Activated CD4-positive, alpha-beta T cell treated with anti-CD3 and anti-CD28 coated beads for 4 hours (primary cell): ENCODE data around the gene CMYA5.

Experiments
- DNase-seq, 2 donors: peaks; one replicate each; pipeline ENCODE4 v3.0.0-alpha.2; 2020

CMYA5 gene

GRCh38 chr5:79841172-79841571 lies 151.5 kb downstream of the CMYA5 start:
- no peak for DNase-seq

DNA sequence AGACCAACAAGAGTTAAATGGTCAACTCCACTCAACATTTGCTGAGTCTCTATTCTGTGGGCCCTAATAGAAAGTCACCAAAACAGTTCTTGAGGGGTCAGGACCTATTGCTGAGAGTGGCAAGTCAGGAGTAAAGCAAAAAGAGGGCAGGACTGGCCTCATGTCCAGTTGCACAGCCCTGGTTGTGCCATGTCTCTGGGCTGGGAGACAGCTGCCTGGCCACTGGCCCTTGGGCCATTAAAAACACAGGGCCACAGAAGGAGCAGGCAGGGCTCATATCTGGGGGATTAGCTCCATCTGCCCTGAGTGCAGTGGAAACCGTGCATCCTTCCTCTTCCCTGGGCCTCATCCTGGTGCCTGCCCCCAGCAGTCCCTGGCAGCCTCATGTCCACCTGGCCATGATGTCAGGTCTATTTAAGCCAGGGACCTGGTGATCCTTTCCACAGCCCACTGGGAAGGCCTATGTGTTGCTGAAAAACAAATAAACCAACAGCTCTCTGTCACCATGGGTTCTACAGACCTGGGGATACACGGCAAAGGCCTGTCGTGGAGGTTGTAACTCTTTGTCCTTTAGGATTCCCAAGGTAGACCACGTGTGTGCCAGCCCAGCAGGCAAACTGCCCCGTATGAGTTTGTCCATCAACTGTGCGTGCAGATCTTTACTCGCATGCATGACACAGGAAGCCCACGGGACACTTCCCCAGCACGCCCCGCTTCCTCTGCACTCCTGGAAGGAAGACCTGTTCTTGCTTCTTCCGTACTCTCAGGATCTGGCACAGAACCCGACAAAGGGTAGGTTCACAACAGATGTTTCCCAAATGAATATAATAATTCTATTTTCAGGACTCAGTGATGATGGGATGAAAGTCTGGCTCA lies 152.6 kb downstream of the CMYA5 start:
- no peak for DNase-seq

- DNase-seq = no peak
Measured at GRCh38 chr5:79842991-79843390, 153.4 kb downstream of the CMYA5 start.

- DNase-seq = no peak
Measured at GRCh38 chr5:79843450-79844388, 154.1 kb downstream of the CMYA5 start.

DNA sequence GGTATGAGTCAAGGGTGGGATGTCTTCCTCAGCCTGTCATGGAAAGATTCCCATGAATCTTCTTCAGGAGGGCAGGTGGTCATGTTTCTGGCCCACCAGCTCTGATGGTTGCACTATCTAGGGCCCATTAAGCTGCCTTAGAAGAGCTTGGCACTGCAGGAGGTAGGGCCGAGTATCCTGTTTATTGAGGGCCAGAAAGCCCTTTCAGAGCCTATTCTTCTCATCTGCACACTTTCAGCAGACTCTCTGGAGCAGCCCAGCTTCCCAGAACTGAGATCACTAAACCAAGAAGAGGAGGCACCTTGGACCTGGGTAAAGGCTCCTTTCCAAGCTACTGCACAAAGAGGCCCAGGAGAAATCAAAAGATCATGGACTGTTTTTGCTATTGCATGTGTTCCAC lies 154.9 kb downstream of the CMYA5 start:
- DNase-seq = no peak

DNA sequence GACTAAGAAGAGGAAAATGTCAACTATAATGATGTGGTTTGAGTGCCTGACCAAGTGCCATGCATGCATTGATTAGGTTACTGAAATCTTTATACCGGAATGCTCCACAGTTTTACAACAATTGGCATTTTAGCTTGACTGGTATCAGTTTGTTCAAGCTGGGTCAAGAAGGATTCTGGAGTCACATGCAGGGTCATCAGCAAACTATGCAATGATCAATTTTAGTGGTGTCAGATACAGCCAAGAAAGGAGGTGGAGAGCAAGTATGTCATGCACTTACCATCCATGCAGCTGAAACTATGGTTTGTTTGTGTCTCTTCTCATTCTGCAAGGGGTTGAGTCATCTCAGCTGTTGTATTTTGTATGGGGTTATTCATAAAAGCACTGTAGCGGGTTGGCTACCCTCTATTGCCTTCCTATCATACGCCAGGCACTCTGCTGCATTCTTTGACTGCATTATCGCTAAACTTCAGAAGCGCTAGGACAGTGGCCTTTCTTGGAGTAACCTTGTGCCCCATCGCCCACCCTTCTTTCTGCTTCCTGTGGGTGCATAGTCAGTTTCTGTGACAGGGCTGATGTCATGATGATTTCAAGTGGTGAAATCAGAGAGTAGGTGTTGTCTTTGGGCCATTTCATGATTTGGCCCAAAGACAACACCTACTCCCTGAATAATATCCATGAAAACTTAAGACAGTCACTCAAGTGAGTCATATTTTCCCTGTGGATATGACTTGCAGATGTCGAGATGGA lies 156.0 kb downstream of the CMYA5 start:
- DNase-seq = no peak

DNA sequence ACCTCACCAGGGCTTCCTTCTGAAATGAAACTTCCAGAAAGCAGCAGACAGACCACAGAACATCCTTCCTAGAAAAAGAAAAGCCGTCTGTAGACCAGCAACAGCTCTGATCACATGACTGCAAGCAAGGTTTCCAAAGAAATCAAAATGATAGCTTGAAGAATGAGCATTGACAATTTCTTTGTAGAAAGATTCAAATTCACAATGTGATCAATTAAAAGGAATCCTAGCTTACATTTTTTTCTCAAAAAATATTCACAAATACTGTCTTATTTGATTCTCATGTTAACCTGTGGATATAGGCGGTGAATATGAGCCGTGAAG lies 156.5 kb downstream of the CMYA5 start:
- DNase-seq = no peak

DNA sequence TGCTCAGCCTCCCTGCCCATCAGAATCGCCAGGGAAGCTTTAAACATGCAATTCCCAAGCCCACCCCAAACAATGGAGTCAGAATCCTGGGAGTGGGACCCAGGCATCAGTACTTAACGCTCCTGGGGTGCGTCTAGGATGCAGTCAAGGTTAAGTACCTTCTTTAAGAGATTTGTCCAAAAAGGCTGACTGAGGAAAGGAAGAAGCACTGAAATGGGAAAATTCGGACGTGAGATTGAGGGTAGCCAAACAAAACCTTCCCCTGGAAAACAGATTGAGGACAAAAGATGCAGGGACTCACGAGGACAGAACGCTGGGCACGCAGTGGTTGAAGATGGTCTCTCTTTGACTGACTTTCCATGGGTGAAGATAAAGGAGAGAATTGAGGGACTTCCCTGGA lies 157.9 kb downstream of the CMYA5 start:
- DNase-seq = no peak

- no peak for DNase-seq
Measured at GRCh38 chr5:79849061-79849460, 159.4 kb downstream of the CMYA5 start.
